NOMO-1 treated with DMSO at 0.1 percent for 48 hours (cell line): ENCODE data around the gene KIF21B.

Source experiments
- DNase-seq: peaks from one replicate; lab custom pipeline; 2025; ENCODE audit not compliant: unreplicated experiment; lab: John Stamatoyannopoulos, UW

KIF21B gene

DNA sequence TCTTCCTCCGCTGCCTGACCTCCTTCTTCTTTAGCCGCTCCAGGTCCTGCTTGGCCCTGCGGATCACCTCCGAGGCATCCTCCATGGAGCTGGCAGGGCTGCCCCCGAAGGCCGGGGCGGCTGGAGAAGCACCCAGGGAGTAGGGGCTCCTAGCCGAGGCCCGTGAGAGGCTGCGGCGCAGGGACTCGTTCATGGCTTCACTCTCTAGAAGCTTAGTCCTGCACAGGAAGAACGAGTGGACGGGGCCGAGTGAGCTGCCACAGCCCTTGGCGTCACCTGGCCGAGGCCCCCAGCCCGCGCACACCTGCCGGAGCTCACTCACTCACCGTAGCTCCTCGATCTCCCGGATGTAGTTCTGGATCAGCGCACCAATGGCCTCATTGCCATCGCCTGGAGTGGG lies 23.1 kb downstream of the KIF21B start:
- no peak for DNase-seq

DNA sequence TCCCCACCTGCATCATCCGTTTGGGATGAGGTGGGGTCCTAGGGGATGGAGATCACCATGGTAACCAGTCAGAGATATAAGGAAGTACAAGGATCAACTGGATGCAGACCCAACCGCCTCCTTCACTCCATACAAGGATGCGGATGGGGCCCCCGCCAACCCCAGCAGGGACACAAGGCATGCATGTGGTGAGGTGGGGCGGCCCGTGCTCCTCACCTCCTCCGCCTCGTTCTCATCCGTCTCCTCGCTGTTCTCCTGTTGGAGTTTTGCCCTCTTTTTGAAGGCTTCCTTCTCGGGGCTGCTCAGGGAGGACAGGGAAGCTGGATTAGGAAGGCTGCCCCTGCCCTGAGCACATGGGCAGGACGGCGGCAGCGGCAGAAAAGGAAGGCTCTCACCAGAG lies 23.8 kb downstream of the KIF21B start:
- no peak for DNase-seq

DNA sequence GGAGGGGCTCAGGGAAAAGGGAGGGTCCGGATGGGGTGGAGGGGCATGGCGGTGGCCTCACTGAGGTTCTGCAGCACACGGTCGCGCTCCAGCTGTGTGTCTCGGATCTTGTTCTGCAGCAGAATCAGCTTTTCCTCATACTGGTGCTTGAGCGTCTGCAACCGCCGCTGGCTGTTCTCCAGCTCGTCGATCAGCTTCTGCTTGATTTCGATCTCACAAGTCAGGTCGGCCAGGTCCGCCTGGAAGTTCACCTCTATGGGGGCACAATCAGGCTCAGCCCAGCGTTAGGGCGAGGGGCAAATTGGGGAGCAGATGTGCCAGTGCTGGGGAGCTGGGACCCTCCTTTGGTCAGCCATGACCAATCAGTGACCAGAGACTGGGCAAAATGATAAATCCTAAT lies 25.2 kb downstream of the KIF21B start:
- no peak for DNase-seq

GRCh38 chr1:200992382-200993048 lies 31.0 kb downstream of the KIF21B start:
- DNase-seq: no peak

- no peak for DNase-seq
These were observed 32.4 kb downstream of the KIF21B start for GRCh38 chr1:200991097-200991614.

DNA sequence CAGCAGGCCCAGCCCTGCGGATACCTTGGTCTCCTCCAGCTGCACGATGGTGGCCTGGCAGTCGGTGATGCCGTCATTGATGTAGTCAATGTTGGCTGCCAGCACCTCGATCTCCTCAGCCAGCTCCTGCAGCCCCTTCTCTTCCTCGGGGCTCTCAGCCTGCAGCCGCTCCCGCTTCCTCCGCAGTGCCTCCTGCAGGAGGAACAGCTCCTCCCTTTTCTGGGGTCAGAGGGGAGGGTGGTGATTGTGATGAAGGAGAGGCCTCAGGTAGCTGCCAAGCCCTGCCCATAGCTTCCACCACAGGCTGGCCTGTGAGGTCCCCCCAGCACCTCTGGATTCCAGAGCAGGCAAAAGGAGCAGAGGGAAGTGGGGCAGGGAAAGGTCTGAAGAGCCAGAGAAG lies 33.4 kb downstream of the KIF21B start:
- DNase-seq: no peak

DNA sequence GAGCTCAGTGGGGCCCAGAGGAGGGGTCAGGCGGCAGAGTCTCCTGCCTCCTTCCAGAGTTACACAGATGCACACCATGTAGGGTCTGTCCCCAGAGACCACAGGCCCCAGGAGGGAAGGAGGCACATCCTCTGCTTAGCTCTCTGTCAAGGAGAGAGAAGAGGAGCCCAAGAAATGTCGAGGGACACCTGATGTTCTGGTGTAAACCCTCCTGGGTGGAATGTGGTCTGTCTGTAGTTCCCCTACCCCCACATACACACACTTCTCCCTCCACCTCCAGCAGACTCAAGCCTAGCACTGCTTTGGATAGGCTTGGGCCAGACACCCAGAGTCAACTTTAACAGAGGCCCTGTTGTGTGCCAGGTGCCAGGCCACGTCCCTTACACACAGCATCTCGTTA lies 34.2 kb downstream of the KIF21B start:
- DNase-seq: no peak

DNA sequence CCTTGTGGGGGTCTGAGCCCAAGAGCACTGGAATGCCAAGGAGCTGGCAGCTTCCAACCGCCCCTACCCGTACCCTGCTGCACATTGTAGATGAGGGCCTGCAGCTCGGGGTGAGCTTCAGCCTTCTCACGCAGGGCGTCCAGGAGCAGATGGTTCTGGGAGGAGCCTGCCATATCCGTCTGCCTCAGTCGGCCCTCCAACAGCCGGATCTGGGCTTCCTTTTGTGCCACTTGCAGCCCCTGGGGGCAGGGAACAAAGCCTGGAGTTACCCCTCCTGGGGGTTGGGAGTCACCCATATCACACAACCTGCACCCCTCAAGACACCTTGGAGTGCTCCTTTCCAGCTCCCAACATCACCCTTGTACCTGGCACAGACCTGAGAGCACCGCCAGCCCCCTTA lies 34.8 kb downstream of the KIF21B start:
- no peak for DNase-seq

- no peak for DNase-seq
These were observed 38.0 kb downstream of the KIF21B start for GRCh38 chr1:200985481-200985880.

DNA sequence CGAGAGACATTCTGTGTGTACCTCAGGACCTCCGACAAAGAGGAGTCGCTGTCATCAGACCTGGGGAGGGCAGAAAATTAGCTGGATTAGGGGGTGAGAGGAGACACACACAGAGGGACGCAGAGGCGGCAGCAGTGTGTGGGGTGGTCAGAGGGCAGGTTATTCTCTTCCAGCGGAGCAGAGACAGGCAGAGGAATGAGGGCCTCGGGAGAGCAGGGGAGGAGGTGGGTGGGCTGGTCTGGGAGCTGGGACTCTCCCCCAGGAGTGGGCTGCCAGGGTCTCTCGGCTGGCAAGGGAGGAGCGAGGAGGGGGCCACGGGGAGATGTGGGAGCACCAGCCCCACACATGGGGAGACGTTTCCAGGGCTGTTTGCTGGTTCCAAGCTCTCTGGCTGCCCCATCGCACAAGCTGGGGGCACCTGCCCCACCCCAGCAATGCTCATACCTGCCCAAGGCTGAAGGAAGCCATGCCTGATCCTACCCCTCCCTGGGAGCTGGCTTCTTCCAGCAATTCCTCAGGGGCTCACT lies 40.4 kb downstream of the KIF21B start:
- DNase-seq: no peak

- no peak for DNase-seq
These were observed 41.2 kb downstream of the KIF21B start for GRCh38 chr1:200982071-200982945.

DNA sequence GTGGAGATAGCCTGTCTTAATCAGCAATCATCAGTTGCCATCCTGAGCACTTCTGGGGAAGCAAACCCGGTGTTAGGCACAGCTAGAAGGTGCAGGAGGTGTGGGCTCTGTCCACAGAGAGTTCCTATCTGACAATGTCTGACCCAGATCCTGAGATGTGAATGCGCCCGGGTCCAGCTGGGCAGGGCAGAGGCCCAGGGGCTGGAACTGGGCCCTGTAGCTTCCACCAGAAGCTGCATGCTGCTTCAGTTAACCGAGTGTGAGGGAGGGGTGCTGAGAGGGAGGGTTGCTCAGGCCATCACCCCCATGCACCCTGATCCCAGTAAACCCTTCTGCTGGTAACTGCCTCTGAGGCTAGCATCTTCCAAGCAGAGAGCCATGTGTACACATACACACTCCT lies 42.2 kb downstream of the KIF21B start:
- DNase-seq: no peak

DNA sequence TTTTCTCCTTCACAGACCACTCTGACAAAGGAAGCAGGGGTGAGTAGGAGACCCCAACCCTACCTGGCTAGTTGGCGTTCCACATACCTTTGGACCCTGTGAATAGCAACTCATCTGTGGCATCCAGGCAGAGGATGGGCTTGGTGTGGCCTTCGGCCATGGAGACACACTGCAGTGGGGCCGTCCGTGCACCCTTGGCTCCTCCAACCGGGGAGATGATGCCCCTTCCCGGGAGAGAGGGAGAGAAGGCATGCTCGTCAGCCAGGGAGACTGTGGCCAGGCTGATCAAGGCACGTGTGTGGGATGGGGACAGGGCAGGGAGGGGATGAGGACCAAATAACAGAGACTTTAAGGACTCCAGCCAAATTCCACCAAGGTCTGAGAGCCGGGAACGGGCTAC lies 42.6 kb downstream of the KIF21B start:
- no peak for DNase-seq

GRCh38 chr1:200980452-200980772 lies 43.1 kb downstream of the KIF21B start:
- DNase-seq: no peak

DNA sequence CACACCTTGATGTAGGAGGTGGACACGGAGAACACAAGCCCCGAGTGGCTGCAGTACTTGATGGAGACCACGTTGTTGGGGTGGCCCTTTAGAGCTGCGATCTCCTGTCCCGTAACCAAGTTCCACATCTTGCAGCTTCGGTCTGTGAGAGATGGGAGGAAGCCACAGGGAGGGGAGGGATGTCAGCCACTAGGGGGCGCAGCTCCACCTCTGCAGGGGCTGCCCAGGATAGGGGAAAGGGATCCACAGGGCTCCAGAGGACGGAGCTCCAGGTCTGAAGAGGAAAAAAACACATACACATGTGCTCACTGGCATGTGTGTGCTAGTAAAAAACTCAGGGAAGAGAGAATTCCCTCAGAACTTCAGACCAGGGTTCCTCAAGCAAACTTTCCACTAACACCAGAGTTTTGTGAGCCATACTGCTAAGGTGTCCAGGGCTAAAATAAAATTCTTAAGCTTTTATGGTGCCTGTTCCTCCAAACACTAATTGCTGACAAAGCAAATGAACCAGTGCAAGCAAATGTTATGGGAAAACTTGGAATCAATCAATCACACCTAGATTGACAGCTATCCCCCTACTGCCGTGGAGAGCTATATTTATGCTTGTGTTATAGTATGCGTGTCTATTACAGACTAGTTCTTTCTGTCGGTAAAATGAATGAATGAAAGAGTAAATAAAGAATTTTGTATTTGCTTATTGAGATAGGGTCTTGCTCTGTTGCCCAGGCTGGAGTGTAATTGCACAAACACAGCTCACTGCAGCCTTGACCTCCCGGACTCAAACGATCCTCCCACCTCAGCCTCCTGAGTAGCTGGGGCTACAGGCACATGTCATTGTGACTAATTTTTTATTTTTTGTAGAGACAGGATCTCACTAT lies 43.7 kb downstream of the KIF21B start:
- DNase-seq: peak; percentile 16

- no peak for DNase-seq
These were observed 46.3 kb downstream of the KIF21B start for GRCh38 chr1:200977071-200977754.

- no peak for DNase-seq
These were observed 46.9 kb downstream of the KIF21B start for GRCh38 chr1:200976634-200977033.

GRCh38 chr1:200975458-200975857 lies 48.1 kb downstream of the KIF21B start:
- DNase-seq: no peak

- no peak for DNase-seq
These were observed 48.8 kb downstream of the KIF21B start for GRCh38 chr1:200974711-200975110.

DNA sequence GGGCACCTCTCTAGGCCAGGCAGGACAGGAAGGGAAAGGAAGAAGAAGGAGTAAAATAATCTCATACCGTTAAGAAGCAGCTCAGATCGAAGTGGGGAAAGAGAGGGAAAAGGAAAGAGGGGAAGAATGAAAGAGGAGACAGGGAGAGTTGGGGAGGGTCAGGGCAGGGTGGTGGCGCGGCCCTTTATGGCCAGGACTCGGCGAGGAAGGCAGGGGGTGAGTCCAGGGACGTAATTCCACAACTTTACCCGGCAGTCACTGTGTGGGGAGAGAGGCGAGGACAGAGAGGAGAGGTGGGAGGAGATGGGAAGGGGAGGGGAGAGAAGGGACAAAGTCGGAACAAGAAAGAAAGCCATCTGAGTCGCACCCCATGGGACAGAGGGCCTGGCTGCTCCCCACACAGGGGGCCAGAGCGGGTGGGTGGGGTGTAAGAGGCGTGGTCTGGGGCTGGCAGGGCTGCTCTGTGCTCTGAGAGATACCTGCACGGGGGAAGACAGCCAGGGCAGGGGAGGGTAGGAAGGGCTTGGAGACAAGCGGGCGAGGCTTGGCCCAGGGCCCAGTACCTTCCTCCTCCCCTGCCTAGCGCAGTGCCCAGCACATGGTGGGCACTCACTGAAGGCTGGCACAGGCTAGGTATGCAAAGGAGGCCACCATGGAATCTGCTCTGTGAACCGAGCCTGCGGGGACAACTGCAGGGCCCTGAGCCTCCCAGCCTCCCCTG lies 49.4 kb downstream of the KIF21B start:
- DNase-seq: no peak
